AG08396 (cell line): ENCODE data around the gene BCDIN3D.

Experiments used
- DNase-seq: peaks from one replicate; pipeline ENCODE4 v3.0.0; 2012; ENCODE audit warnings: low spot score, mixed read lengths

The BCDIN3D gene

GRCh38 chr12:49796606-49797448, 46.1 kb downstream of the BCDIN3D start:
- no peak for DNase-seq

GRCh38 chr12:49796155-49796554, 46.8 kb downstream of the BCDIN3D start:
- DNase-seq: no peak

GRCh38 chr12:49795654-49796105, 47.2 kb downstream of the BCDIN3D start:
- no peak for DNase-seq

- no peak for DNase-seq
Observed at GRCh38 chr12:49794811-49795653, 47.9 kb downstream of the BCDIN3D start.

GRCh38 chr12:49794021-49794420, 48.9 kb downstream of the BCDIN3D start:
- DNase-seq: no peak

GRCh38 chr12:49793620-49794019, 49.3 kb downstream of the BCDIN3D start:
- DNase-seq: no peak

GRCh38 chr12:49792976-49793580, 49.8 kb downstream of the BCDIN3D start:
- DNase-seq: no peak

GRCh38 chr12:49792181-49792970, 50.5 kb downstream of the BCDIN3D start:
- no peak for DNase-seq

GRCh38 chr12:49791700-49792099, 51.2 kb downstream of the BCDIN3D start:
- no peak for DNase-seq

GRCh38 chr12:49790741-49791555, 52.0 kb downstream of the BCDIN3D start:
- no peak for DNase-seq

- DNase-seq: no peak
Observed at GRCh38 chr12:49789992-49790391, 52.9 kb downstream of the BCDIN3D start.

- no peak for DNase-seq
Observed at GRCh38 chr12:49787672-49788071, 55.2 kb downstream of the BCDIN3D start.
